Measurements from ENCODE around the gene BAIAP3.

BAIAP3 gene

GRCh38 chr16:1392826-1393225 lies 59.4 kb downstream of the BAIAP3 start:
- TF ChIP-seq CTCF (IDR thresholded peaks at IDR 0.05; ENCODE audit: insufficient read depth, low read length, missing control alignments) = no peak
- CTCF ChIA-PET = no interaction called here
- no peak for DNase-seq (ENCODE audit: low read depth, low spot score)
- POLR2A ChIA-PET = no interaction called here
- H3K4me3 ChIP-seq (ENCODE audit: low read depth, low read length) = no peak overlapping the region

GRCh38 chr16:1393613-1394176 lies 60.2 kb downstream of the BAIAP3 start:
- CTCF ChIA-PET = no interaction called here
- no peak for DNase-seq (ENCODE audit: low read depth, low spot score)
- POLR2A ChIA-PET = interaction anchor here (1.5 kb wide), 1 partner anchor 27 kb away, joined by 3 read pairs; no protein-coding TSS in a partner anchor
- H3K4me3 ChIP-seq (ENCODE audit: low read depth, low read length) = no peak overlapping the region
- no peak for TF ChIP-seq CTCF (IDR thresholded peaks at IDR 0.05; ENCODE audit: insufficient read depth, low read length, missing control alignments)

GRCh38 chr16:1394367-1394951 lies 61.0 kb downstream of the BAIAP3 start:
- CTCF ChIA-PET = no interaction called here

GRCh38 chr16:1395444-1396031 lies 62.1 kb downstream of the BAIAP3 start:
- no peak overlapping the region for H3K4me3 ChIP-seq (ENCODE audit: low read depth, low read length)
- ChIA-PET POLR2A (interaction anchor here (1.5 kb wide), 1 partner anchor 25 kb away, joined by 3 read pairs; no protein-coding TSS in a partner anchor), CTCF (no interaction called here)
- DNase-seq (ENCODE audit: low read depth, low spot score) = no peak
- TF ChIP-seq CTCF (IDR thresholded peaks at IDR 0.05; ENCODE audit: insufficient read depth, low read length, missing control alignments) = no peak

More at GRCh38 chr16:1394367-1394951, 61.0 kb downstream of the BAIAP3 start:
- DNase-seq (ENCODE audit: low read depth, low spot score) = no peak
- TF ChIP-seq CTCF (IDR thresholded peaks at IDR 0.05; ENCODE audit: insufficient read depth, low read length, missing control alignments) = no peak
- H3K4me3 ChIP-seq (ENCODE audit: low read depth, low read length) = no peak overlapping the region
- POLR2A ChIA-PET = interaction anchor here (1.5 kb wide), 1 partner anchor 26 kb away, joined by 3 read pairs; no protein-coding TSS in a partner anchor

- TF ChIP-seq CTCF (IDR thresholded peaks at IDR 0.05; ENCODE audit: insufficient read depth, low read length, missing control alignments) = no peak
- ChIA-PET CTCF (no interaction called here), POLR2A (no interaction called here)
- DNase-seq (ENCODE audit: low read depth, low spot score) = no peak
- no peak overlapping the region for H3K4me3 ChIP-seq (ENCODE audit: low read depth, low read length)
These were observed 64.3 kb downstream of the BAIAP3 start for GRCh38 chr16:1397779-1398178.

GRCh38 chr16:1398351-1398750 lies 64.9 kb downstream of the BAIAP3 start:
- DNase-seq (ENCODE audit: low read depth, low spot score) = no peak
- CTCF ChIA-PET = no interaction called here
- POLR2A ChIA-PET = no interaction called here
- H3K4me3 ChIP-seq (ENCODE audit: low read depth, low read length) = no peak overlapping the region
- TF ChIP-seq CTCF (IDR thresholded peaks at IDR 0.05; ENCODE audit: insufficient read depth, low read length, missing control alignments) = no peak
